ENCODE results near the gene VEGFB. TPM values are rescaled to one million over a fixed set of nuclear protein-coding genes. Genes with fewer than 3 reads are reported as not detected.

VEGFB gene
- total and polyA plus RNA-seq, 2 of the 4 experiments (the other 2 are of a cell fraction) = 3.0 to 25.1 TPM

- WGBS, 2 experiments (ENCODE audit: extremely low coverage in 2 of 2, insufficient read length in 1 of 2) = 100% methylated on average over 1 of the region's 6 CpGs; no CpG with 5 or more reads in 1 of the 2 experiments
- Histone ChIP-seq H3K27me3 (ENCODE audit: control insufficient read depth, insufficient read depth, low read length) (no peaks in the 10 kb centered on the region), H3K4ac (ENCODE audit: low read depth, low read length) (no peak overlapping the region), H3K9ac (ENCODE audit: low read depth, low read length) (no peak overlapping the region), H4K5ac (ENCODE audit: low read depth, low read length) (no peak overlapping the region), H2BK5ac (ENCODE audit: low read depth, low read length, poor library complexity, severe bottlenecking) (no peak overlapping the region), H3K9me1 (ENCODE audit: insufficient read depth, low read length) (0 out of 2 replicates have a peak, but pooled peaks cover 5% of the 10 kb centered on the region), H2AK5ac (ENCODE audit: low read depth, low read length) (no peak overlapping the region), H3K14ac (replicated peaks; ENCODE audit: low read depth, low read length) (no peak overlapping the region), H3K4me1 (ENCODE audit: control insufficient read depth, insufficient read depth, low read length) (no peaks in the 10 kb centered on the region), H2AFZ (replicated peaks; ENCODE audit: low read length, poor library complexity) (no peak overlapping the region), H3K4me3 (ENCODE audit: insufficient read depth, low read depth, low read length) (no peak overlapping the region), H3K18ac (ENCODE audit: low read depth, low read length) (no peak overlapping the region), H3K4me2 (ENCODE audit: low read depth, low read length) (no peak overlapping the region), H3K27ac (ENCODE audit: insufficient read depth, low read length) (no peak overlapping the region), H4K20me1 (ENCODE audit: insufficient read depth, low read length) (no peaks in the 10 kb centered on the region), H4K91ac (ENCODE audit: insufficient read depth, low read depth, low read length) (no peak overlapping the region), H3K56ac (ENCODE audit: extremely low read depth, insufficient read depth, low read length) (no peak overlapping the region), H4K8ac (ENCODE audit: low read depth in 2 of 2, low read length in 2 of 2) (no peak overlapping the region), H3K23ac (ENCODE audit: low read depth, low read length) (no peak overlapping the region), H2BK120ac (ENCODE audit: low read depth, low read length) (no peak overlapping the region), H2BK15ac (ENCODE audit: low read depth, low read length) (no peak overlapping the region), H3K9me3 (ENCODE audit: control insufficient read depth, insufficient read depth, low read length) (no peaks in the 10 kb centered on the region), H2BK20ac (ENCODE audit: low read depth, low read length) (no peak overlapping the region), H3K79me1 (ENCODE audit: low read depth in 1 of 2, low read length in 2 of 2) (no peaks in the 10 kb centered on the region), H3K36me3 (ENCODE audit: control insufficient read depth, insufficient read depth, low read length) (no peaks in the 10 kb centered on the region; the same call in 1 of the 2 replicates), H2AK9ac (replicated peaks; ENCODE audit: low read depth, low read length, poor library complexity) (no peak overlapping the region)
- intact Hi-C loops (cut with micrococcal nuclease) = no loop called here
- ATAC-seq (ENCODE audit: low read depth) (no peak), DNase-seq (no peak)
- TF ChIP-seq ELK1 (IDR thresholded peaks at IDR 0.05; ENCODE audit: borderline replicate concordance, low read depth, low read length) = no peak
- in situ Hi-C loops (cut with MboI; ENCODE audit: low sequenced_read_pairs) = no loop called here
- BruUV-seq (replicated peaks) = no TSS peak
- dilution Hi-C loops (cut with HindIII; ENCODE audit: low sequenced_read_pairs, unreplicated experiment) = no loop called here
- CTCF ChIA-PET = interaction anchor here (0.9 kb wide), 1 partner anchor 9 kb away, joined by 3 read pairs; no protein-coding TSS in a partner anchor
- POLR2A ChIA-PET (ENCODE audit: unreplicated experiment) = no interaction called here
These were observed 17.5 kb upstream of the VEGFB start for GRCh38 chr11:64216879-64217278.
